ENCODE measurements around the gene ICAM1.

The ICAM1 gene

GRCh38 chr19:10306327-10306726 is 35.4 kb downstream of the ICAM1 start:
- TF ChIP-seq CTCF (conservative IDR thresholded peaks at IDR 0.05; ENCODE audit: control insufficient read depth, insufficient read depth, low read depth, low read length) = no peak
- H3K4me3 ChIP-seq (ENCODE audit: control insufficient read depth, low read depth, low read length) = no peak overlapping the region
- DNase-seq (ENCODE audit: low read depth) = no peak

GRCh38 chr19:10309423-10309822 is 38.5 kb downstream of the ICAM1 start, which contains the start of gene ZGLP1:
Gene ZGLP1, minus strand, starts transcription at chr19:10309815.
- no peak for DNase-seq (ENCODE audit: low read depth)

GRCh38 chr19:10315335-10316214 is 44.7 kb downstream of the ICAM1 start, which contains the start of gene FDX2:
Gene FDX2, minus strand, starts transcription at chr19:10316015. Its CDS starts 19 bp downstream, at chr19:10315996.
- no peak for TF ChIP-seq CTCF (conservative IDR thresholded peaks at IDR 0.05; ENCODE audit: control insufficient read depth, insufficient read depth, low read depth, low read length)
- H3K4me3 ChIP-seq (ENCODE audit: control insufficient read depth, low read depth, low read length) = peak within 1 kb of the TSS; percentile 80

More at GRCh38 chr19:10309423-10309822, 38.5 kb downstream of the ICAM1 start, which contains the start of gene ZGLP1:
- no peak within 1 kb of the TSS for H3K4me3 ChIP-seq (ENCODE audit: control insufficient read depth, low read depth, low read length)
- no peak for TF ChIP-seq CTCF (conservative IDR thresholded peaks at IDR 0.05; ENCODE audit: control insufficient read depth, insufficient read depth, low read depth, low read length)

GRCh38 chr19:10316229-10317044 is 45.5 kb downstream of the ICAM1 start:
- DNase-seq (ENCODE audit: low read depth) = no peak
- no peak for TF ChIP-seq CTCF (conservative IDR thresholded peaks at IDR 0.05; ENCODE audit: control insufficient read depth, insufficient read depth, low read depth, low read length)
- H3K4me3 ChIP-seq (ENCODE audit: control insufficient read depth, low read depth, low read length) = no peak overlapping the region

More at GRCh38 chr19:10315335-10316214, 44.7 kb downstream of the ICAM1 start, which contains the start of gene FDX2:
- peak; percentile 72 for DNase-seq (ENCODE audit: low read depth)

- H3K4me3 ChIP-seq (ENCODE audit: control insufficient read depth, low read depth, low read length) = no peak overlapping the region
- no peak for TF ChIP-seq CTCF (conservative IDR thresholded peaks at IDR 0.05; ENCODE audit: control insufficient read depth, insufficient read depth, low read depth, low read length)
- DNase-seq (ENCODE audit: low read depth) = no peak
These were observed 46.3 kb downstream of the ICAM1 start for GRCh38 chr19:10317045-10317856.
